Heart left ventricle (tissue), 16 donors: Measurements from ENCODE around the gene MEGF9. TPM values are rescaled to one million over a fixed set of nuclear protein-coding genes. Genes with fewer than 3 reads are reported as not detected.

ENCODE experiments used
- ATAC-seq, 4 donors: fragments of 200-7000 bp; cut with Tn5 transposase; one replicate each; pipeline ENCODE4 v1.9.1; 2020 to 2022; ENCODE audit warnings: moderate library complexity in 4 of 4, mild to moderate bottlenecking in 3 of 4, moderate number of reproducible peaks in 1 of 4
- DNase-seq, 5 donors: peaks; one replicate each; pipeline ENCODE4 v3.0.0-alpha.2; 2020
- H3K27ac ChIP-seq, 12 donors: fragments of 200-600 bp; sonication (generic) in 4 of 12; one replicate each; pipeline versions ENCODE4 v1.5.0 to v1.8.0; 2016 to 2022; ENCODE audit warnings: mild to moderate bottlenecking in 2 of 12
- H3K27me3 ChIP-seq, 9 donors: fragments of 200-600 bp; sonication (generic) in 2 of 9; one replicate each; pipeline versions ENCODE4 v1.5.1 to v1.8.0; 2016 to 2022; ENCODE audit warnings: mild to moderate bottlenecking in 3 of 9
- H3K36me3 ChIP-seq, 9 donors: fragments of 200-600 bp; sonication (generic) in 2 of 9; one replicate each; pipeline versions ENCODE4 v1.5.0 to v1.8.0; 2018 to 2022; ENCODE audit warnings: mild to moderate bottlenecking in 2 of 9
- H3K4me1 ChIP-seq, 12 donors: fragments of 200-600 bp; sonication (generic) in 4 of 12; one replicate each; pipeline versions ENCODE4 v1.5.0 to v1.8.0; 2016 to 2022; ENCODE audit warnings: mild to moderate bottlenecking in 3 of 12
- H3K4me3 ChIP-seq, 12 donors: fragments of 200-600 bp; sonication (generic) in 4 of 12; one replicate each; pipeline versions ENCODE4 v1.5.0 to v1.8.0; 2017 to 2022; ENCODE audit warnings: mild to moderate bottlenecking in 9 of 12, moderate library complexity in 4 of 12
- H3K9me3 ChIP-seq, 12 donors: fragments of 200-600 bp; sonication (generic) in 4 of 12; one replicate each; pipeline versions ENCODE4 v1.5.0 to v1.8.0; 2016 to 2022; ENCODE audit warnings: mild to moderate bottlenecking in 1 of 12
- POLR2A ChIP-seq, 2 donors: fragments of 450-650 bp; IDR thresholded peaks; one replicate each; pipeline ENCODE4 v1.6.1; 2017; ENCODE audit warnings: antibody characterized with exemption in 2 of 2, mild to moderate bottlenecking in 2 of 2, moderate library complexity in 2 of 2
- WGBS, 4 donors: extraction: QIAGEN DNeasy Blood & Tissue Kit in 2 of 4; methylation state at CpG; one replicate each; pipeline versions ENCODE4 v1.1.5 to v1.1.7; 2013 to 2018; 5-methylcytosine and 5-hydroxymethylcytosine counted together
- intact Hi-C, 10 donors: fragments of 100-400 bp; cut with DNase I; formaldehyde crosslinking; loops; one replicate each; pipeline versions ENCODE4 v1.11.1 to v1.14.2; 2022
- polyA plus RNA-seq, 2 donors: library from polyadenylated mRNA; stranded (reverse); fragments of 200-250 nt; gene quantifications; one replicate each; pipeline ENCODE4 v1.2.3, GENCODE V29; 2013
- total RNA-seq, 9 donors: library from RNA; depleted of rRNA in 2 of 9; stranded (reverse); fragments of >200 nt in 2 of 9; fragmentation: NEBNext Ultra II Directional in 3 of 9; extraction: Animal tissue kit (Norgen Biotek cat#: 25700) in 3 of 9; gene quantifications; one replicate each; pipeline versions ENCODE4 v1.1.0 to v1.2.4, GENCODE V29; 2016 to 2023
- TF ChIP-seq, protein P1 (sequence below), 12 donors: fragments of 200-600 bp; sonication (generic) in 4 of 12; IDR thresholded peaks; one replicate each; pipeline versions ENCODE4 v1.5.0 to v1.8.0; 2018 to 2022; ENCODE audit warnings: antibody characterized with exemption in 12 of 12, mild to moderate bottlenecking in 5 of 12
- donor health status: ischemic (EF 13 %, LVEDD 7.1; RV severe dilation, severe dysfunction).
- donor health status: healthy with polysubstance abuse.
- donor health status: DM: no; HTN: yes; CAD: no.
- donor health status: DM: no; HTN: no; CAD: no.
- donor health status: ischemic (EF 25% LVEDD 6.9; RV normal size, moderate dysfunction).
- donor health status: ischemic (EF 25% LVEDD 5.7; RV mildly dilated, moderate dysfunction).
- donor health status: healthy.
- donor health status: DM: yes; HTN: yes; CAD: no.
- donor health status: ischemic (EF 35%, LVEDD 5.7; RV mildly dilated, moderate dysfunction).
- donor health status: nonischemic (EF 11% LVEDD 7.7; RV severe dilation, severe dysfunction).
- donor health status: DM: yes; HTN: yes; CAD: no.
- donor health status: PGD.
- donor health status: ischemic (EF 29% LVEDD 5.4; RV normal size, mild dysfunction).
- donor health status: nonischemic (EF 23%, LVEDD 6.1; RV moderate dilation, normal function).

MEGF9 gene
- total and polyA plus RNA-seq, 11 donors = 2.2 to 46.0 (median 12.8) TPM

DNA sequence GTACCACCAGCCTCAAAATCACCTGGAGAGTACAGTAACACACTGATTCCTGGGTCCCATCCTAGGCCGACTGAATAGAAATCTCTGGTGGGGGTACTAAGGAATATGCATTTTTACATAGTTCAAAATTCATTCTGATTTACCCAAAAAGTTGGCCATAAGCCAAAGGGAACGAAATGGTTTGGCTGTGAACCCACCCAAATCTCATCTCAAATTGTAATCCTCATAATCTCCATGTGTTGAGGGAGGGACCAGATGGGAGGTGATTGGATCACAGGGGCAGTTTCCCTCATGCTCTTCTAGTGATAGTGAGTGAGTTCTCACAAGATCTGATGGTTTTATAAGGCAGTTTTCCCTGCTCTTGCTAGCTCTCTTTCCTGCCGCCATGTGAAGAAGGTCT lies 31.1 kb downstream of the MEGF9 start:
- no peaks in the 10 kb centered on the region for H3K27me3 ChIP-seq
- DNase-seq (no peak), ATAC-seq (no peak)
- TF ChIP-seq, protein P1, sequence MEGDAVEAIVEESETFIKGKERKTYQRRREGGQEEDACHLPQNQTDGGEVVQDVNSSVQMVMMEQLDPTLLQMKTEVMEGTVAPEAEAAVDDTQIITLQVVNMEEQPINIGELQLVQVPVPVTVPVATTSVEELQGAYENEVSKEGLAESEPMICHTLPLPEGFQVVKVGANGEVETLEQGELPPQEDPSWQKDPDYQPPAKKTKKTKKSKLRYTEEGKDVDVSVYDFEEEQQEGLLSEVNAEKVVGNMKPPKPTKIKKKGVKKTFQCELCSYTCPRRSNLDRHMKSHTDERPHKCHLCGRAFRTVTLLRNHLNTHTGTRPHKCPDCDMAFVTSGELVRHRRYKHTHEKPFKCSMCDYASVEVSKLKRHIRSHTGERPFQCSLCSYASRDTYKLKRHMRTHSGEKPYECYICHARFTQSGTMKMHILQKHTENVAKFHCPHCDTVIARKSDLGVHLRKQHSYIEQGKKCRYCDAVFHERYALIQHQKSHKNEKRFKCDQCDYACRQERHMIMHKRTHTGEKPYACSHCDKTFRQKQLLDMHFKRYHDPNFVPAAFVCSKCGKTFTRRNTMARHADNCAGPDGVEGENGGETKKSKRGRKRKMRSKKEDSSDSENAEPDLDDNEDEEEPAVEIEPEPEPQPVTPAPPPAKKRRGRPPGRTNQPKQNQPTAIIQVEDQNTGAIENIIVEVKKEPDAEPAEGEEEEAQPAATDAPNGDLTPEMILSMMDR (IDR thresholded peaks at IDR 0.05) = no peak
- TF ChIP-seq POLR2A (IDR thresholded peaks at IDR 0.05) = no peak
- peaks cover 0 to 7% (median 0%) of the 10 kb centered on the region in 12 donors for H3K9me3 ChIP-seq
- H3K27ac ChIP-seq = no peak overlapping the region
- H3K36me3 ChIP-seq = no peaks in the 10 kb centered on the region
- H3K4me3 ChIP-seq = no peak overlapping the region
- intact Hi-C loops = no loop called here
- WGBS, 4 donors = 69 to 79% (median 75%) methylated on average over 3 of the region's 3 CpGs
- H3K4me1 ChIP-seq = peaks cover 0 to 28% (median 6%) of the 10 kb centered on the region in 12 donors

GRCh38 chr9:120681121-120681520 lies 33.1 kb downstream of the MEGF9 start:
- no peak overlapping the region for H3K27ac ChIP-seq
- TF ChIP-seq, protein P1 (IDR thresholded peaks at IDR 0.05) = no peak
- no peak for TF ChIP-seq POLR2A (IDR thresholded peaks at IDR 0.05)
- intact Hi-C loops = no loop called here
- DNase-seq (no peak), ATAC-seq (no peak)
- 93 to 97% (median 95%) methylated on average over 3 to 6 of the region's 6 CpGs for WGBS, 4 donors
- peaks cover 0 to 7% (median 0%) of the 10 kb centered on the region in 12 donors for H3K9me3 ChIP-seq
- no peak overlapping the region for H3K4me3 ChIP-seq
- H3K27me3 ChIP-seq = no peaks in the 10 kb centered on the region
- H3K36me3 ChIP-seq = no peaks in the 10 kb centered on the region
- peaks cover 0 to 46% (median 6%) of the 10 kb centered on the region in 12 donors for H3K4me1 ChIP-seq

- no peaks in the 10 kb centered on the region for H3K36me3 ChIP-seq
- no peaks in the 10 kb centered on the region for H3K27me3 ChIP-seq
- H3K27ac ChIP-seq = no peak overlapping the region
- intact Hi-C loops = no loop called here
- H3K4me1 ChIP-seq = peaks cover 0 to 49% (median 6%) of the 10 kb centered on the region in 12 donors
- 93 to 97% (median 94%) methylated on average over 4 of the region's 4 CpGs for WGBS, 4 donors
- DNase-seq = no peak
- TF ChIP-seq, protein P1 (IDR thresholded peaks at IDR 0.05) = no peak
- no peak for TF ChIP-seq POLR2A (IDR thresholded peaks at IDR 0.05)
- H3K9me3 ChIP-seq = peaks cover 0 to 7% (median 0%) of the 10 kb centered on the region in 12 donors
- no peak overlapping the region for H3K4me3 ChIP-seq
- no peak for ATAC-seq
Measured at GRCh38 chr9:120680579-120680978, 33.7 kb downstream of the MEGF9 start.

DNA sequence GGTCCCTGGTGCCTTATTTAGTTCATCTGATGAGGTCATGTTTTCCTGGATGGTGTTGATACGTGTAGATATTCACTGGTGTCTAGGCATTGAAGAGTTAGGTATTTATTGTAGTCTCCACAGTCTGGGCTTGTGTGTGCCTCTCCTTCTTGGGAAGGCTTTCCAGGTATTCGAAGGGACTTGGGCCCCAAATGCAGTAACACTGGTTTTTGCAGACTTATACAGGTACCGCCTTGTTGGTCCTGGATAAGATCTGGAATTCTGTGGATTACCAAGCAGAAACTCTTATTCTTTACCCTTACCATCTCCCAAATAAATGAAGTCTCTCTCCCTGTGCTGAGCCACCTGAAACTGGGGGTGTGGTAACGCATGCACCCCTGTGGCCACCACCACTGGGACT lies 34.1 kb downstream of the MEGF9 start:
- TF ChIP-seq POLR2A (IDR thresholded peaks at IDR 0.05) = no peak
- TF ChIP-seq, protein P1 (IDR thresholded peaks at IDR 0.05) = no peak
- Histone ChIP-seq H3K27ac (no peak overlapping the region), H3K9me3 (peaks cover 0 to 7% (median 0%) of the 10 kb centered on the region in 12 donors), H3K36me3 (no peaks in the 10 kb centered on the region), H3K27me3 (no peaks in the 10 kb centered on the region), H3K4me1 (peaks cover 0 to 48% (median 6%) of the 10 kb centered on the region in 12 donors), H3K4me3 (no peak overlapping the region)
- WGBS, 4 donors = 89 to 92% (median 91%) methylated on average over 4 of the region's 4 CpGs
- DNase-seq = no peak
- no peak for ATAC-seq
- intact Hi-C loops = no loop called here
